ENCODE data around the gene CDCA7L.

Gene CDCA7L

GRCh38 chr7:21903020-21903786 lies 42.5 kb downstream of the CDCA7L start:
- no peaks in the 10 kb centered on the region for H3K4me1 ChIP-seq (ENCODE audit: insufficient read depth, poor library complexity, severe bottlenecking)
- ATAC-seq (ENCODE audit: low read depth) = no peak
- DNase-seq (ENCODE audit: low spot score) = no peak

GRCh38 chr7:21902240-21902639 lies 43.5 kb downstream of the CDCA7L start:
- Histone ChIP-seq H3K36me3 (ENCODE audit: low read depth) (peaks cover 84% of the 10 kb centered on the region), H3K9me3 (ENCODE audit: severe bottlenecking) (no peaks in the 10 kb centered on the region), H3K4me1 (ENCODE audit: insufficient read depth, poor library complexity, severe bottlenecking) (no peaks in the 10 kb centered on the region), H3K4me3 (ENCODE audit: severe bottlenecking) (no peak overlapping the region), H3K27ac (ENCODE audit: poor library complexity, severe bottlenecking) (no peak overlapping the region), H3K27me3 (ENCODE audit: insufficient read depth, poor library complexity, severe bottlenecking) (no peaks in the 10 kb centered on the region)
- TF ChIP-seq, protein P1, sequence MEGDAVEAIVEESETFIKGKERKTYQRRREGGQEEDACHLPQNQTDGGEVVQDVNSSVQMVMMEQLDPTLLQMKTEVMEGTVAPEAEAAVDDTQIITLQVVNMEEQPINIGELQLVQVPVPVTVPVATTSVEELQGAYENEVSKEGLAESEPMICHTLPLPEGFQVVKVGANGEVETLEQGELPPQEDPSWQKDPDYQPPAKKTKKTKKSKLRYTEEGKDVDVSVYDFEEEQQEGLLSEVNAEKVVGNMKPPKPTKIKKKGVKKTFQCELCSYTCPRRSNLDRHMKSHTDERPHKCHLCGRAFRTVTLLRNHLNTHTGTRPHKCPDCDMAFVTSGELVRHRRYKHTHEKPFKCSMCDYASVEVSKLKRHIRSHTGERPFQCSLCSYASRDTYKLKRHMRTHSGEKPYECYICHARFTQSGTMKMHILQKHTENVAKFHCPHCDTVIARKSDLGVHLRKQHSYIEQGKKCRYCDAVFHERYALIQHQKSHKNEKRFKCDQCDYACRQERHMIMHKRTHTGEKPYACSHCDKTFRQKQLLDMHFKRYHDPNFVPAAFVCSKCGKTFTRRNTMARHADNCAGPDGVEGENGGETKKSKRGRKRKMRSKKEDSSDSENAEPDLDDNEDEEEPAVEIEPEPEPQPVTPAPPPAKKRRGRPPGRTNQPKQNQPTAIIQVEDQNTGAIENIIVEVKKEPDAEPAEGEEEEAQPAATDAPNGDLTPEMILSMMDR (IDR thresholded peaks at IDR 0.05; ENCODE audit: poor library complexity, severe bottlenecking) = no peak
- ATAC-seq (ENCODE audit: low read depth) = peak; percentile 65
- DNase-seq (ENCODE audit: low spot score) = no peak

More at GRCh38 chr7:21903020-21903786, 42.5 kb downstream of the CDCA7L start:
- Histone ChIP-seq H3K4me3 (ENCODE audit: severe bottlenecking) (no peak overlapping the region), H3K27ac (ENCODE audit: poor library complexity, severe bottlenecking) (no peak overlapping the region), H3K9me3 (ENCODE audit: severe bottlenecking) (no peaks in the 10 kb centered on the region), H3K27me3 (ENCODE audit: insufficient read depth, poor library complexity, severe bottlenecking) (no peaks in the 10 kb centered on the region), H3K36me3 (ENCODE audit: low read depth) (peaks cover 89% of the 10 kb centered on the region)
- TF ChIP-seq, protein P1 (IDR thresholded peaks at IDR 0.05; ENCODE audit: poor library complexity, severe bottlenecking) = no peak

GRCh38 chr7:21898265-21898930 lies 47.3 kb downstream of the CDCA7L start:
- H3K4me1 ChIP-seq (ENCODE audit: insufficient read depth, poor library complexity, severe bottlenecking) = no peaks in the 10 kb centered on the region
- no peaks in the 10 kb centered on the region for H3K27me3 ChIP-seq (ENCODE audit: insufficient read depth, poor library complexity, severe bottlenecking)
- no peaks in the 10 kb centered on the region for H3K9me3 ChIP-seq (ENCODE audit: severe bottlenecking)
- ATAC-seq (ENCODE audit: low read depth) (no peak), DNase-seq (ENCODE audit: low spot score) (no peak)
- H3K27ac ChIP-seq (ENCODE audit: poor library complexity, severe bottlenecking) = no peak overlapping the region
- H3K36me3 ChIP-seq (ENCODE audit: low read depth) = peaks cover 48% of the 10 kb centered on the region
- TF ChIP-seq, protein P1 (IDR thresholded peaks at IDR 0.05; ENCODE audit: poor library complexity, severe bottlenecking) = no peak
- H3K4me3 ChIP-seq (ENCODE audit: severe bottlenecking) = no peak overlapping the region

DNA sequence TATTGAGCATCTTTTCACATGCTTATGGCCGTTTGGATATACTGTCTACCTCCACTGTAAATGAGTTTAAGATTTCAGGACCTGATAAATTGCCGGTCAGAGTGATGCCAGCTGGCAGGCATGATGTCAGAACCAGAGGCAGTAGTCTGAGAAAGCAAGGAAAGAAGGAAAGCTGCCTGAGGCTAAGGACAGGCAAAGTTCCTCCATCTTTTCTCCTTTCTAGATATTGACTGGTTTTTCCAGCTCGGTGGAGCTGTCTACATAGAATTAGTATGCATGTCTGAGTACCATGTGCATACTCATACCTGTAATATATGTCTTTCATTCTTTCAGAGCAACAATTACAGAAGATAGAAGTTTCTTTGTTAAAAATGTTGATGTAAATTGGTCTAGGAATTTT lies 52.3 kb downstream of the CDCA7L start:
- H3K9me3 ChIP-seq (ENCODE audit: severe bottlenecking) = no peaks in the 10 kb centered on the region
- DNase-seq (ENCODE audit: low spot score) (no peak), ATAC-seq (ENCODE audit: low read depth) (no peak)
- no peaks in the 10 kb centered on the region for H3K4me1 ChIP-seq (ENCODE audit: insufficient read depth, poor library complexity, severe bottlenecking)
- TF ChIP-seq, protein P1 (IDR thresholded peaks at IDR 0.05; ENCODE audit: poor library complexity, severe bottlenecking) = no peak
- no peak overlapping the region for H3K4me3 ChIP-seq (ENCODE audit: severe bottlenecking)
- H3K36me3 ChIP-seq (ENCODE audit: low read depth) = peaks cover 7% of the 10 kb centered on the region
- H3K27ac ChIP-seq (ENCODE audit: poor library complexity, severe bottlenecking) = no peak overlapping the region
- H3K27me3 ChIP-seq (ENCODE audit: insufficient read depth, poor library complexity, severe bottlenecking) = no peaks in the 10 kb centered on the region

DNA sequence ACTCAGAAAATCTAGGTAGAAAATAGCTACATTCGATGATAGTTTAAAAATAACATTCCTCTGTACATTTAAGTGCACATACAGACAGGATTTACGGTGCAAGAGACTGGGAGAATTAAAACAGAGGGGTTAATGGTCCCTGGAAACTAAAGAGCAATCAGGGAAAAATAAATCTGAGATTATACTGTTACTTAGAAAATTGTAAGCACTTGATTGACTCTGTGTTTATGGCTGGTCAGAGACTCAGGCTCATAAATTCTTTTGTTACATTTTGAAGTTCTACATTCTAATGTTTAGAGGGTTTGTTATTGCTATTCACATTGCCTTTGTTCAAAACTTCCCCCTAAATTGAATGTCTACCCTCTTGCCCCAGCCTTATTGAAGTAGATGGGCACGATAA lies 54.4 kb downstream of the CDCA7L start:
- Histone ChIP-seq H3K27me3 (ENCODE audit: insufficient read depth, poor library complexity, severe bottlenecking) (no peaks in the 10 kb centered on the region), H3K4me3 (ENCODE audit: severe bottlenecking) (no peak overlapping the region), H3K36me3 (ENCODE audit: low read depth) (no peaks in the 10 kb centered on the region; the same call in 1 of the 2 replicates), H3K9me3 (ENCODE audit: severe bottlenecking) (no peaks in the 10 kb centered on the region), H3K27ac (ENCODE audit: poor library complexity, severe bottlenecking) (no peak overlapping the region), H3K4me1 (ENCODE audit: insufficient read depth, poor library complexity, severe bottlenecking) (no peaks in the 10 kb centered on the region)
- DNase-seq (ENCODE audit: low spot score) = no peak
- ATAC-seq (ENCODE audit: low read depth) = no peak
- TF ChIP-seq, protein P1 (IDR thresholded peaks at IDR 0.05; ENCODE audit: poor library complexity, severe bottlenecking) = no peak
